ENCODE data around the gene RITA1.

DNA sequence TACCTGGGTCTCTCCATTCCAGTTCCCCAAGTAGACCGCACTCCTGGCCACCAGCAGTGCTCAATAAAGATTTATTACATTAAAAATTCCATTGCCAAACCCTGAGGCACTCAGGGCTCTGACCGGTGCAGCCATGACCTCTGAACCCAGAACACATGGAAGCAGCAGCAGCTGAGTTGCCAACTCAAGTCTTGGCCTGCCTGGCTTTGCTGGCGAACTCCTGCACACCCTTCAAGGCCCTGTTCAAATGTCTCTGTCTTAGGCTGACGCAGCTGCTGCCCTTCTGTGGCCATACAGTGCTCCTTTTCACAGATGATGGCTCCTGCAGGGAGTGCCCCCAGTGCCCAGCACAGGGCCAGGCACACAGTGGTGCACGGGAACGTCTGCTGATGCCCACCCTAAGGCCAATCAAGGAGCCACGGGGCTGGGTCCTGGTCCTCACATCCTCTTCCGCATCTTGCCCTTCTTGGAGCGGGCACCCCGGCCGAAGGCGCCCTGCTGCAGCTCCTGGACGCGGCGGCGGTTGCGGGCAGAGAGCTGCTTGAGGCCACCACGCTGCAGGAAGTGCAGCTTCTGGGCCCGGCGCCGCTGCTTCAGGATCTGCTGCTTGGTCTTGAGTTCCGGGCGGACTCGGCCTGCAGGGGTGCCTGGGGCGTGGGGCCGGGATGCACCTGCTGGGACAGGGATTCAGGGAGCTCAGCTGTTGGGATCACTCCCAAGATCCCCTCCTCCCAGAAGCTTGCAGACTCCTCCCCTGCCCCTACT is 26.9 kb upstream of the RITA1 start:
- no peak for TF ChIP-seq EZH2 (IDR thresholded peaks at IDR 0.05; ENCODE audit: low read length, unreplicated experiment)
- TF ChIP-seq, protein P1, sequence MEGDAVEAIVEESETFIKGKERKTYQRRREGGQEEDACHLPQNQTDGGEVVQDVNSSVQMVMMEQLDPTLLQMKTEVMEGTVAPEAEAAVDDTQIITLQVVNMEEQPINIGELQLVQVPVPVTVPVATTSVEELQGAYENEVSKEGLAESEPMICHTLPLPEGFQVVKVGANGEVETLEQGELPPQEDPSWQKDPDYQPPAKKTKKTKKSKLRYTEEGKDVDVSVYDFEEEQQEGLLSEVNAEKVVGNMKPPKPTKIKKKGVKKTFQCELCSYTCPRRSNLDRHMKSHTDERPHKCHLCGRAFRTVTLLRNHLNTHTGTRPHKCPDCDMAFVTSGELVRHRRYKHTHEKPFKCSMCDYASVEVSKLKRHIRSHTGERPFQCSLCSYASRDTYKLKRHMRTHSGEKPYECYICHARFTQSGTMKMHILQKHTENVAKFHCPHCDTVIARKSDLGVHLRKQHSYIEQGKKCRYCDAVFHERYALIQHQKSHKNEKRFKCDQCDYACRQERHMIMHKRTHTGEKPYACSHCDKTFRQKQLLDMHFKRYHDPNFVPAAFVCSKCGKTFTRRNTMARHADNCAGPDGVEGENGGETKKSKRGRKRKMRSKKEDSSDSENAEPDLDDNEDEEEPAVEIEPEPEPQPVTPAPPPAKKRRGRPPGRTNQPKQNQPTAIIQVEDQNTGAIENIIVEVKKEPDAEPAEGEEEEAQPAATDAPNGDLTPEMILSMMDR (conservative IDR thresholded peaks at IDR 0.05; ENCODE audit: low read depth, low read length) = no peak

All from PC-3 (cell line).